GM04503 (cell line): ENCODE data around the gene FADS3.

Experiments used
- DNase-seq: peaks from one replicate; pipeline ENCODE4 v3.0.0-alpha.2; 2012; ENCODE audit warnings: low read depth

The FADS3 gene

DNA sequence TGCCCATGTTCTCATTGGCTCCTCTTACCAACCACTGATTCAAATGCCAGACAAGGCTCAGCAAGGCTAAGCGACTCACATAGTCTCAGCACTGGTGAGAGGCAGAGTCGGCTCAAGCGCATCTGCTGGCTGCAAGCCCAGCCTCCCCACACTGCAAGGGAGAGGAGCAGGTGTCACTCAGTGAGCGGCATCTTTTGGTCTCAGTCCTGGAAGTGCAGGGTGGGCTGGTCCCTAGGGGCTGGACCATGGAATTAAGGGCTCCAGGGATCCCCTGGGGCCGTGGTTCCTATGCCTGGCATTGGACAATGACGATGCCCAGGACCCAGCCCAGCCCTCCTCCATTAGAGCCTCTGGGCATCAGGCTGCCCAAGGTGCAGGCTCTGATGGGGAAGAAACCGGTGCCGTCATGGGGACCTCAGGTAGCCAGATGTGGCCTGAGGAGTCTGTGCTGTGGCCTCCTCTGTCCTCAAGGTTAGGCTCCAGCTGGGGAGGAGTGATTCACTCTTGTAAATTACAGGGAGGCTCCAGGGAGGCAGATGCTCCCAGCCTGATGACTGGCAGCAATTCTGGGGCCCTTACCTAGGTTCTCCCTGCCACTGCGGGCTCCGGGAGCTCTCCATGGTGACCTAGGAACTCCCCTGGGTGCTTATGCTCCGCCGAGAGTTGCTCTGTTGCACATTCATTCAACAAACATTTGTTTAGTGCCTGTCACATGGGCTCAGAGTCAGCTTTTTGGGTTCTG lies 35.2 kb downstream of the FADS3 start:
- DNase-seq, result no peak

- no peak for DNase-seq
These were observed 36.2 kb downstream of the FADS3 start for GRCh38 chr11:61854966-61855714.

- DNase-seq, result no peak
These were observed 37.0 kb downstream of the FADS3 start for GRCh38 chr11:61854206-61854895.

DNA sequence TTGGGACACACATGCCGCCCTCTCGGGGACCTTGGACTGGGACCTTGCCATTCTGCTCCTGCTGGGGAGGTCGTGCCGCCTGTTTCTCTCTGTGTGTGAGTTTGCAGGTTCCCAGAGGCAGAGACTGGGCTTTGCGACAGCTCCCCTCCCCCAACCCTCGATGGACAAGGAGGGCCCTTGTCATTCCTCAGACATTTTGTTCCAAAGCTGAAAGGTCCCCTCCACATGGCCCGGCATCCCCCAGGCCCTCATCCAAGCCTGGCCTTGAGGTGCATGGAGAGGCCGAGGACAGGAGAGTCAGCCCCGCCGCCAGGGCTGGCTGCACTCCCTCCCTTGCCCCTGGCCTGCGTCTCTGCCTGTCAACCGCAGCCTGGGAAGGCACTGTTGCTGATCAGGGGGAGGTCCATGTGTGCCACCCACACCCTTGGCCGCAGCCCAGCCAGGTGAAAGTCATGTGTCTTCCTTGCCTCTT lies 37.6 kb downstream of the FADS3 start:
- no peak for DNase-seq

- DNase-seq, result no peak
These were observed 39.4 kb downstream of the FADS3 start for GRCh38 chr11:61851900-61852295.

GRCh38 chr11:61851113-61851899 lies 40.0 kb downstream of the FADS3 start:
- no peak for DNase-seq

GRCh38 chr11:61850687-61851086 lies 40.7 kb downstream of the FADS3 start:
- no peak for DNase-seq

- no peak for DNase-seq
These were observed 42.7 kb downstream of the FADS3 start for GRCh38 chr11:61848631-61849030.

DNA sequence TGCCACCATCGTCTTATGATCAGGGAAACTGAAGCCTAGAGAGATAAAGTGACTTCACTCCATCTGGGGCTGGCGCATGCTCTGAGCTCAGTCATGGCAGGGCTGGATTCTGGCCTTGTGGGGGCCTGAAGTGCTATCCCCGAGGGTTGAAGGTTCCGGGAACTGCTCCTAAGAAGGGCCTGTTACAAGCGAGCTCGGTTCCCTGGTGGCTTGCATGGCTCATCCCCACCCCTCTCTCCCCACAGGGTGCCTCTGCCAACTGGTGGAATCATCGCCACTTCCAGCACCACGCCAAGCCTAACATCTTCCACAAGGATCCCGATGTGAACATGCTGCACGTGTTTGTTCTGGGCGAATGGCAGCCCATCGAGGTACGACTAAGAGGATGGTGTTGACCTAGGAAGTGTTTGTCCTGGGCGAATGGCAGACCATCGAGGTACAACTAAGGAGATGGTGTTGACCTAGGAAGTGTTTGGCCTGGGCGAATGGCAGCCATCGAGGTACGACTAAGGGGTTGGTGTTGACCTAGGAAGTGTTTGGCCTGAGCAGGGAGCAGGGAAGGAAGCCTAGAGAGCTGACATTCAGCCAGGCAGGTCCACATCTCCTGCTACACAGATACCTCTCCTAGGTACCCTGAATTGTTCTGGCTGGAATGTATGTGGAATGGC lies 43.3 kb downstream of the FADS3 start:
- no peak for DNase-seq

DNA sequence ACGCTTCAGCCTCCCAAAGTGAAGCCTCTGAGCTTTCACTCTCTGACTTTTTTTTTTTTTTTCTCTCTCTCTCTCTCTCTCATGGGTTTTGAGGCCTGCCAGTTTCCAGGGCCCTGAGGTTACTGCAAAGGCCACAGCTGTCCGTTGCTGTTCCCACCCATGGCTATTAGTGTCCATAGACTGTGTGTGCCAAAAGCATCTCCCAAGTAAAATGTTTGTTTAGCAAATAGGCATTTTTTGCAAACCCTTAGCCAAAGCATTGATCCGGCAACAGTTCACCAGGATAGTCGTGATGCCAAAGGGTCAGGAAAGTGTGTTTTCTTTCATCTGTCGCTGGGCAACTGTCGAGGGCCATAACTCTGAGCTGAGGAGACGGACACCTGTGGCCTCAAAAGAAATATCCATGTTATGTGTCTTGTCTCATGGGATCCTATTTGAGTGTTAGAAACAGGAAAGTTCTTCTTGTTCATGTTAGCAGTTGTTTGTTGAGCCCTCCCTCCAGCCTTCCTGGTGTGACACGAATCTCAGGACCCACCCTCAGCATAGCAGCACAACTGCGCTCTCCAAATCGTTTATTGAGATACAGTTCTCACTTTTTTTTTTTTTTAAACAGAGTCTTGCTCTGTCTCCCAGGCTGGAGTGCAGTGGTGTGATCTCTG lies 44.9 kb downstream of the FADS3 start:
- no peak for DNase-seq

- DNase-seq, result no peak
These were observed 46.3 kb downstream of the FADS3 start for GRCh38 chr11:61844909-61845565.

- DNase-seq, result no peak
These were observed 48.9 kb downstream of the FADS3 start for GRCh38 chr11:61842528-61842820.

- DNase-seq, result no peak
These were observed 49.5 kb downstream of the FADS3 start for GRCh38 chr11:61841636-61842527.

GRCh38 chr11:61840371-61840770 lies 51.0 kb downstream of the FADS3 start:
- DNase-seq, result no peak

DNA sequence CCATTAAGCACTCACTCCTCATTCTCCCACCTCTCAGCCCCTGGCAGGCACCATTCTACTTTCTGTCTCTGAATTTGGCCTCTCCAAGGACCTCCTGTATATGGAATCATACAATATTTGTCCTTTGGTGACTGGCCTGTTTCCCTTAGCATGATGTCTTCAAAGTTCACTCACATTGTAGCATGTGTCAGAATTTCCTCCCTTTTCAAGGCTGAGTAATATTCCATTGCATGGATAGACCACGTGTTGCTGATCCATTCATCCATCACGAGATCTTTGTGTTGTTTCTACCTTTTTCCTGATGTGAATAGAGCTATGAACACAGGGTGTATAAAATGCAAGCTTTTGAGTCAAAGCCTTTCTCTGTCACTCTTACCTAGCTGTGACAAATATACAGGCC lies 51.6 kb downstream of the FADS3 start:
- DNase-seq, result no peak

DNA sequence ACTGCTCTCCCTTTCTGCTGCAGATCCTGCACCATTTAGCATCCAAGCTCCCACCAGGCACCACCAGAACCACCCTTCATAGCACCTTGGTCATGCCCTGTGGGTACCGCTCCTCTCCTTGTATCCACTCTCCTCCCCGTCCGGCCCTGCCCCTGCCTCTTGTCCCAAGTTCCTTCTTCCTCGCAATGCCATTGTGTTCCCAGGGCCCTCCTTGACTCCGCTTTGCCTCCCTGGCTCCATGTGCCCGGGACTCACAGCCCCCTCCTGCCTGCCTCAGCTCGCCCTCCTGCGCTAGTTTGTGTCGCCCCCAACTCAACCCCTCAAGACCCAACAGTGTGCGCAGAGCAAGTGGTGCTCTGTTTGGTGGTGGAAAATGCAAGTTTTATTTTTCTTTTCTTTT lies 52.4 kb downstream of the FADS3 start:
- no peak for DNase-seq

DNA sequence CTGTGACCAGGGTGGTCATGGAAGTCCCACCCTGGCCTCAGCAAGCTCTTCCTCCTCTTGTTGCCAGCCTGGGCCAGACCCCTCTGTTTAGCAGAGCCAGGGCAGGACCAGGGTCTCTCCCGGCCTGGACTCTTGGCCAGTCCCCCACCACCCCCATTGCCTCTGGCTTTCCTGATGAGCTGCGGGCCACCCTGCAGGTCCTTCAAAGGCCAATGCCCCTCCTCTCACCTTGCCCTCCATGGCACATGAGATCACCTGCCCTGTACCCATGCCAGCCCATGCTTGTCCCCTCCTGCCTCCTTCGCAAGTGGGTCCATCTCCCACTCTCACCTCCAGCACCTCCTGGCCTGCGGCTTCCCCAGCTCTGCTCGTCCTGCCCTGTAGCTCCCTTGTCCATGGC lies 52.8 kb downstream of the FADS3 start:
- DNase-seq, result no peak

DNA sequence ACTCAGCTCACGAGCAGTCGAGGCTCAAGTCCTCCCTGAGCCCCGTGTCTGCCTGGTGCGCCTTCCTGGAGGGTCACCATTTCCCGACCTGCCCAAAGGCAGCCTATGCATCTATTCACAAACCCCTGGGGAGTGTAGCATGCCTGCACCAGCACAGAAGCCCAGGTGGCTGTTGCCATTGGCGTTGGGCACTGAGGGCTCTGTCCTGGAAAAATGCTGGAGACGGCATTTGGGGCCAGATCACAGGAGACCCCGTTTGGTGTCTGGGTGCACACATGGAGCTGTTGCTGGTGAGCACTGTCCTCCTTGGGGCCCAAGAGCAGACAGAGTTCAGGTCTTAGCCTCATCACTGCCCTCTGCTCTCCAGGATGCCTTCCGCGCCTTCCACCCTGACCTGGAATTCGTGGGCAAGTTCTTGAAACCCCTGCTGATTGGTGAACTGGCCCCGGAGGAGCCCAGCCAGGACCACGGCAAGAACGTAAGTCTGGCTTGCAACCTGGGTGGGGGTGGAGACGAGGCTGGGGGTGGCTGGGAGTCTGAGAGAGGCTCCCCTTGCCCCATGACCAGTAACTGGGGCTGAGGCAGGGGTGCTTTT lies 53.8 kb downstream of the FADS3 start:
- DNase-seq, result no peak

DNA sequence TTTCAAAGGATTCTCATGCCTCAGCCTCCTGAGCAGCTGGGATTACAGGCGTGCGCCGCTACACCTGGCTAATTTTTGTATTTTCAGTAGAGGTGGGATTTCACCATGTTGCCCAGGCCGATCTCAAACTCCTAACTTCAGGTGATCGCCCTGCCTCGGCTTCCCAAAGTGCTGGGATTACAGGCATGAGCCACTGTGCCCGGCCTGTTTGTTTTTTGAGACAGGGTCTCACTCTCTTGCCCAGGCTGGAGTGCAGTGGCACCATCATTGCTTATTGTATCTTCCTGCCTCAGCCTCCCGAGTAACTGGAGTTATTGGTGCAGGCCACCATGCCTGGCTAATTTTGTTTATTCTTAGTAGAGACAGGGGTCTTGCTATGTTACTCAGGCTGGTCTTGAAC lies 55.2 kb downstream of the FADS3 start:
- no peak for DNase-seq
